ENCODE measurements around the gene DYRK3.

DNA sequence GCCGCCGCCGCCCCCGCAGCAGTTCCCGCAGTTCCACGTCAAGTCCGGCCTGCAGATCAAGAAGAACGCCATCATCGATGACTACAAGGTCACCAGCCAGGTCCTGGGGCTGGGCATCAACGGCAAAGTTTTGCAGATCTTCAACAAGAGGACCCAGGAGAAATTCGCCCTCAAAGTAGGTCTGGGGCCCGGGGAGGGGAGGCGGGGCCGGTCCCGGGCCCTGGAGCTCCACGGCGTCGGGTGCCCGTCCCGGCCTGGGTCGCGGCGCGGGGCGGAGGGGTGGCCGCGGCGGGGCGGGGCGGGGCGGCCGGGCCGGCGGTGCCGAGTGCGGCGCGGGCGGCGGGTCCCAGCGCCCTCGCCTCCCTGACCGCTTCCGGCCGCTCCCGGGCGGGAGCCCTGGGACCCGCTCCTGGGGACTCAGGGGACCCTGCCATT, 50.0 kb downstream of the DYRK3 start:
- TF ChIP-seq POLR2A (IDR thresholded peaks at IDR 0.05; ENCODE audit: low read depth, low read length) (no peak), POLR2AphosphoS5 (IDR thresholded peaks at IDR 0.05; ENCODE audit: low read depth, low read length) (no peak), TAF1 (IDR thresholded peaks at IDR 0.05; ENCODE audit: low read depth, low read length) (no peak), SPI1 (IDR thresholded peaks at IDR 0.05; ENCODE audit: low read depth, low read length) (no peak), POU2F2 (IDR thresholded peaks at IDR 0.05; ENCODE audit: low read depth, low read length) (no peak)
